B cell (primary cell): ENCODE data around the gene SPTLC2. TPM values are rescaled to one million over a fixed set of nuclear protein-coding genes. Genes with fewer than 3 reads are reported as not detected.

ENCODE experiments used
- ATAC-seq: fragments of 200-7000 bp; cut with Tn5 transposase; one replicate; pipeline ENCODE4 v1.10.0; 2021; ENCODE audit warnings: low read depth, mild to moderate bottlenecking, moderate number of reproducible peaks, moderate library complexity
- CTCF ChIA-PET: fragments of 350-600 bp; sonication (Branson Sonifier 250); formaldehyde crosslinking; loops from one replicate; lab custom pipeline; 2021; ENCODE audit warnings: antibody characterized with exemption, inconsistent platforms; lab: Charles Lee
- POLR2A ChIA-PET: fragments of 350-600 bp; sonication (Branson Sonifier 250); formaldehyde crosslinking; loops from one replicate; lab custom pipeline; 2021; ENCODE audit warnings: antibody characterized with exemption; lab: Charles Lee
- DNase-seq: peaks from one replicate; pipeline ENCODE4 v3.0.0; 2013
- H2AFZ ChIP-seq: 2 replicates; pipeline ENCODE4 v1.6.1; 2012; ENCODE audit warnings: mild to moderate bottlenecking, low read depth, low read length; ENCODE audit not compliant: insufficient read depth, poor library complexity, severe bottlenecking
- H3K27ac ChIP-seq, 2 donors: 1 replicate in 1 of 2; 2 replicates in 1 of 2; pipeline ENCODE4 v1.5.1; 2012 to 2013; ENCODE audit warnings: low read length in 2 of 2, mild to moderate bottlenecking in 2 of 2, moderate library complexity in 1 of 2
- H3K27me3 ChIP-seq, 4 experiments: fragments of 200-600 bp in 1 of 4; sonication (generic) in 1 of 4; replicated peaks in 1 of 4; 1 replicate in 2 of 4; 2 replicates in 2 of 4; pipeline versions ENCODE4 v1.6.1 to v1.7.0; 2013 to 2016; ENCODE audit warnings: low read length in 3 of 4, mild to moderate bottlenecking in 2 of 4, mixed read lengths in 1 of 4, moderate library complexity in 1 of 4; ENCODE audit not compliant: insufficient read depth in 4 of 4, control insufficient read depth in 3 of 4; ENCODE audit errors: control extremely low read depth in 1 of 4
- H3K36me3 ChIP-seq, 2 experiments: replicated peaks in 1 of 2; 1 replicate in 1 of 2; 2 replicates in 1 of 2; pipeline versions ENCODE4 v1.6.1 to v1.7.1; 2013; ENCODE audit warnings: low read length in 1 of 2; ENCODE audit not compliant: insufficient read depth in 2 of 2, control insufficient read depth in 1 of 2; ENCODE audit errors: control extremely low read depth in 1 of 2, extremely low read depth in 1 of 2
- H3K4me1 ChIP-seq, 2 donors: fragments of 200-600 bp in 1 of 2; sonication (generic) in 1 of 2; 1 replicate in 1 of 2; 2 replicates in 1 of 2; pipeline versions ENCODE4 v1.5.1 to v1.6.1; 2013 to 2017; ENCODE audit warnings: low read length in 2 of 2; ENCODE audit not compliant: control insufficient read depth in 2 of 2, insufficient read depth in 2 of 2
- H3K4me2 ChIP-seq: replicated peaks from 2 replicates; pipeline ENCODE3; 2012; ENCODE audit warnings: mild to moderate bottlenecking, low read depth, low read length; ENCODE audit not compliant: poor library complexity, severe bottlenecking
- H3K4me3 ChIP-seq, 5 experiments: fragments of 200-600 bp in 1 of 5; sonication (generic) in 1 of 5; 1 replicate in 3 of 5; 2 replicates in 2 of 5; pipeline versions ENCODE4 v1.5.1 to v1.7.0; 2011 to 2016; ENCODE audit warnings: low read length in 4 of 5, mild to moderate bottlenecking in 4 of 5, low read depth in 2 of 5, control low read depth in 1 of 5, moderate library complexity in 1 of 5; ENCODE audit not compliant: insufficient read depth in 1 of 5; ENCODE audit errors: control extremely low read depth in 1 of 5, extremely low read depth in 1 of 5
- H3K79me2 ChIP-seq: fragments of 200-600 bp; sonication (generic); one replicate; pipeline ENCODE4 v1.6.0; 2016; ENCODE audit warnings: low read length; ENCODE audit not compliant: control insufficient read depth, insufficient read depth
- H3K9ac ChIP-seq: fragments of 200-600 bp; sonication (generic); 2 replicates; pipeline ENCODE4 v1.6.1; 2017; ENCODE audit warnings: mild to moderate bottlenecking, low read length, moderate library complexity
- H3K9me3 ChIP-seq, 3 donors: one replicate each; pipeline versions ENCODE4 v1.6.1 to v1.7.1; 2013; ENCODE audit warnings: low read length in 2 of 3; ENCODE audit not compliant: control insufficient read depth in 2 of 3, insufficient read depth in 1 of 3; ENCODE audit errors: control extremely low read depth in 1 of 3
- H4K20me1 ChIP-seq: 2 replicates; pipeline ENCODE4 v1.6.0; 2012; ENCODE audit warnings: mild to moderate bottlenecking, low read length; ENCODE audit not compliant: insufficient read depth, control insufficient read depth, poor library complexity, severe bottlenecking
- H3K27ac Mint-ChIP-seq: one replicate; pipeline ENCODE4 v1.8.0; 2021; ENCODE audit warnings: mixed read lengths
- H3K27me3 Mint-ChIP-seq: one replicate; pipeline ENCODE4 v1.8.0; 2021; ENCODE audit warnings: mixed read lengths
- H3K4me1 Mint-ChIP-seq: one replicate; pipeline ENCODE4 v1.8.0; 2021; ENCODE audit warnings: mixed read lengths
- H3K4me3 Mint-ChIP-seq: one replicate; pipeline ENCODE4 v1.8.0; 2021; ENCODE audit warnings: mixed read lengths
- H3K9me3 Mint-ChIP-seq: one replicate; pipeline ENCODE4 v1.8.0; 2022; ENCODE audit warnings: mixed read lengths; ENCODE audit not compliant: insufficient read depth
- EZH2 ChIP-seq: IDR thresholded peaks from 2 replicates; pipeline ENCODE4 v1.6.1; 2012; ENCODE audit warnings: borderline replicate concordance, low read depth, mild to moderate bottlenecking, moderate library complexity, low read length; ENCODE audit not compliant: insufficient read depth, poor library complexity, severe bottlenecking
- WGBS: methylation state at CpG from one replicate; pipeline ENCODE4 v1.1.5; 2013; ENCODE audit warnings: missing lambda C conversion rate; ENCODE audit not compliant: insufficient coverage; 5-methylcytosine and 5-hydroxymethylcytosine counted together
- intact Hi-C: fragments of 100-400 bp; cut with micrococcal nuclease; formaldehyde crosslinking; loops from one replicate; pipeline ENCODE4 v1.10.0; 2022
- polyA plus RNA-seq: library from polyadenylated mRNA; depleted of rRNA; stranded (reverse); fragments of >200 nt; gene quantifications from 2 replicates; pipeline ENCODE4 v1.2.3, GENCODE V29; 2012
- total RNA-seq, 2 donors: library from RNA; stranded (reverse); fragments of 120-200 nt in 1 of 2; gene quantifications; 1 replicate in 1 of 2; 2 replicates in 1 of 2; pipeline versions ENCODE4 v1.2.3 to v1.2.4, GENCODE V29; 2013 to 2022
- TF ChIP-seq, protein P1 (sequence below): fragments of 200-600 bp; IDR thresholded peaks from one replicate; pipeline ENCODE4 v1.8.0; 2022; ENCODE audit warnings: antibody characterized with exemption, mild to moderate bottlenecking

Gene SPTLC2
- total and polyA plus RNA-seq, 2 donors (not counting 1 experiment from before 2014, with no cell fraction given), result 9.4 to 41.4 TPM

DNA sequence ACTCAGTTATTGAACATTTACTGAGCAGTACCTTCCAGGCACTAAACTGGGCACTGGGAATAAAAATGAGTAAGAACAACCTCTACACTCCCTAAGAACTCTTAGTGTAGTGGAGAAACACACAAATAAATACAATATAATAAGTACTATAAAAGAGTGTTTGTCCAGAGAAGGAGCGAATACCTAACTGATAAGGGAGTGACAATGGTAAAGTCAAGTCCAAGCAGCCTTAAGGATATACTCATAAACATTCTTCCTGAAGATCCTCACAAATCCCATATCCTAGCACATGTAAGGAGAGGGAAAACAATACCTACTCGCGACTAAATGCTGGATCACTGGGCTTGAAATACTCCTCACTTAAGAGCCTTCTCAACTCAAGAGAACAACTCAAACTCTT, 32.8 kb downstream of the SPTLC2 start:
- H3K9me3 Mint-ChIP-seq, result no peaks in the 10 kb centered on the region
- Histone ChIP-seq H3K79me2 (peaks cover 95% of the 10 kb centered on the region), H3K27me3 (no peaks in the 10 kb centered on the region), H3K4me1 (peaks cover 33 to 34% of the 10 kb centered on the region in 2 donors), H4K20me1 (peaks cover 22% of the 10 kb centered on the region), H3K4me2 (no peak overlapping the region), H2AFZ (no peak overlapping the region), H3K9ac (no peak overlapping the region), H3K9me3 (no peaks in the 10 kb centered on the region), H3K36me3 (peaks cover 1 to 5% of the 10 kb centered on the region in 2 experiments), H3K4me3 (no peak overlapping the region), H3K27ac (no peak overlapping the region)
- no CpG with 5 or more reads among the region's 3 CpGs for WGBS
- ChIA-PET POLR2A (no interaction called here), CTCF (no interaction called here)
- H3K27me3 Mint-ChIP-seq, result no peaks in the 10 kb centered on the region
- intact Hi-C loops, result no loop called here
- no peak overlapping the region for H3K4me3 Mint-ChIP-seq
- H3K27ac Mint-ChIP-seq, result no peak overlapping the region
- H3K4me1 Mint-ChIP-seq, result peaks cover 51% of the 10 kb centered on the region
- ATAC-seq (no peak), DNase-seq (no peak)
- no peak for TF ChIP-seq EZH2
- TF ChIP-seq, protein P1, sequence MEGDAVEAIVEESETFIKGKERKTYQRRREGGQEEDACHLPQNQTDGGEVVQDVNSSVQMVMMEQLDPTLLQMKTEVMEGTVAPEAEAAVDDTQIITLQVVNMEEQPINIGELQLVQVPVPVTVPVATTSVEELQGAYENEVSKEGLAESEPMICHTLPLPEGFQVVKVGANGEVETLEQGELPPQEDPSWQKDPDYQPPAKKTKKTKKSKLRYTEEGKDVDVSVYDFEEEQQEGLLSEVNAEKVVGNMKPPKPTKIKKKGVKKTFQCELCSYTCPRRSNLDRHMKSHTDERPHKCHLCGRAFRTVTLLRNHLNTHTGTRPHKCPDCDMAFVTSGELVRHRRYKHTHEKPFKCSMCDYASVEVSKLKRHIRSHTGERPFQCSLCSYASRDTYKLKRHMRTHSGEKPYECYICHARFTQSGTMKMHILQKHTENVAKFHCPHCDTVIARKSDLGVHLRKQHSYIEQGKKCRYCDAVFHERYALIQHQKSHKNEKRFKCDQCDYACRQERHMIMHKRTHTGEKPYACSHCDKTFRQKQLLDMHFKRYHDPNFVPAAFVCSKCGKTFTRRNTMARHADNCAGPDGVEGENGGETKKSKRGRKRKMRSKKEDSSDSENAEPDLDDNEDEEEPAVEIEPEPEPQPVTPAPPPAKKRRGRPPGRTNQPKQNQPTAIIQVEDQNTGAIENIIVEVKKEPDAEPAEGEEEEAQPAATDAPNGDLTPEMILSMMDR, result no peak

DNA sequence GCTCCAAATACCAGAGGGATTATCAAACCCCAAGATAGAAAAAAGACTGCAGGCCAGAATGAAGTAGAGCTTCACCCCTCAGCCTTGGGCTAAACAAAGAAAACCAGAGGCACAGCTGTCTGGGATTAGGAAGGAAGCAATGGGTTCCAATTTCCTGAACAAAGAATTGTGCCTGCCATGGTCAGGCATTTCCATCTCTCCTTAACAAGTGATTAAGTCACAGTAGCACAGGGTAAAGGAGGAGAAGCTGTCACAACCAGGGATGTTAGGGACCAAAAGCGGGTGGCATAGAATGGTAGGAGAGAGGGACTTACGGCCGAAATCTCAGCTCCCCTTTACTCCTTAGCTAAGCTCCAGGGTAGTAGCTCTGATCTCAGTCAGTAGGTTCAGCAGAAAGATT, 33.9 kb downstream of the SPTLC2 start:
- intact Hi-C loops, result no loop called here

More for the DNA sequence above, 33.9 kb downstream of the SPTLC2 start:
- Histone ChIP-seq H4K20me1 (peaks cover 22% of the 10 kb centered on the region), H3K4me2 (no peak overlapping the region), H3K36me3 (peaks cover 3 to 6% of the 10 kb centered on the region in 2 experiments), H3K9me3 (no peaks in the 10 kb centered on the region), H3K27ac (no peak overlapping the region), H3K4me1 (peaks cover 24% of the 10 kb centered on the region in 2 donors), H2AFZ (no peak overlapping the region), H3K4me3 (no peak overlapping the region), H3K27me3 (no peaks in the 10 kb centered on the region), H3K79me2 (peaks cover 91% of the 10 kb centered on the region), H3K9ac (no peak overlapping the region)
- no peak overlapping the region for H3K4me3 Mint-ChIP-seq
- no peak for DNase-seq
- no peak for TF ChIP-seq EZH2
- TF ChIP-seq, protein P1, result no peak
- H3K9me3 Mint-ChIP-seq, result no peaks in the 10 kb centered on the region
- no peaks in the 10 kb centered on the region for H3K27me3 Mint-ChIP-seq
- ATAC-seq, result no peak
- ChIA-PET CTCF (no interaction called here), POLR2A (no interaction called here)
- peaks cover 42% of the 10 kb centered on the region for H3K4me1 Mint-ChIP-seq
- H3K27ac Mint-ChIP-seq, result no peak overlapping the region
- no CpG with 5 or more reads among the region's 3 CpGs for WGBS
